ENCODE data around the gene COL23A1. TPM values are rescaled to one million over a fixed set of nuclear protein-coding genes. Genes with fewer than 3 reads are reported as not detected.
"Not testable (repeated sequence)": the region's sequence is repeated elsewhere in the genome, so short reads cannot be mapped to it uniquely, and the experiment has no call there.

The COL23A1 gene
- total RNA-seq, 2 experiments from 2014 or later, result 0.15 TPM; not detected in 1

- H3K9me3 Mint-ChIP-seq, result peaks cover 3% of the 10 kb centered on the region
- no peaks in the 10 kb centered on the region for H3K4me1 Mint-ChIP-seq (ENCODE audit: low read depth)
- H3K4me3 Mint-ChIP-seq, result no peak overlapping the region
- CTCF ChIA-PET, result no interaction called here
- POLR2A ChIA-PET, result no interaction called here
- intact Hi-C loops (cut with micrococcal nuclease), result no loop called here
- no peak overlapping the region for H3K27ac Mint-ChIP-seq
- H3K36me3 Mint-ChIP-seq, result no peaks in the 10 kb centered on the region
- no peak for DNase-seq
- H3K27me3 Mint-ChIP-seq, result peaks cover 2% of the 10 kb centered on the region
These were observed 267.3 kb downstream of the COL23A1 start for GRCh38 chr5:178322736-178323540.

GRCh38 chr5:178320281-178320855 lies 269.8 kb downstream of the COL23A1 start:
- Mint-ChIP-seq H3K4me1 (ENCODE audit: low read depth) (no peaks in the 10 kb centered on the region), H3K27me3 (peaks cover 2% of the 10 kb centered on the region), H3K4me3 (no peak overlapping the region), H3K36me3 (no peaks in the 10 kb centered on the region), H3K9me3 (peaks cover 13% of the 10 kb centered on the region), H3K27ac (no peak overlapping the region)
- ChIA-PET POLR2A (no interaction called here), CTCF (no interaction called here)
- DNase-seq, result no peak
- intact Hi-C loops (cut with micrococcal nuclease), result no loop called here

GRCh38 chr5:178319541-178320041 lies 270.6 kb downstream of the COL23A1 start:
- H3K36me3 Mint-ChIP-seq, result no peaks in the 10 kb centered on the region
- H3K27me3 Mint-ChIP-seq, result peaks cover 2% of the 10 kb centered on the region
- no peaks in the 10 kb centered on the region for H3K4me1 Mint-ChIP-seq (ENCODE audit: low read depth)
- no peak for DNase-seq
- intact Hi-C loops (cut with micrococcal nuclease), result no loop called here
- H3K27ac Mint-ChIP-seq, result no peak overlapping the region
- CTCF ChIA-PET, result no interaction called here
- H3K9me3 Mint-ChIP-seq, result peaks cover 13% of the 10 kb centered on the region
- no peak overlapping the region for H3K4me3 Mint-ChIP-seq
- POLR2A ChIA-PET, result no interaction called here

GRCh38 chr5:178318893-178319292 lies 271.3 kb downstream of the COL23A1 start:
- no peaks in the 10 kb centered on the region for H3K36me3 Mint-ChIP-seq
- H3K4me3 Mint-ChIP-seq, result no peak overlapping the region
- intact Hi-C loops (cut with micrococcal nuclease), result no loop called here
- peaks cover 2% of the 10 kb centered on the region for H3K27me3 Mint-ChIP-seq
- ChIA-PET CTCF (no interaction called here), POLR2A (no interaction called here)
- peaks cover 13% of the 10 kb centered on the region for H3K9me3 Mint-ChIP-seq
- no peak overlapping the region for H3K27ac Mint-ChIP-seq
- H3K4me1 Mint-ChIP-seq (ENCODE audit: low read depth), result no peaks in the 10 kb centered on the region
- no peak for DNase-seq

- CTCF ChIA-PET, result no interaction called here
- H3K27me3 Mint-ChIP-seq, result peaks cover 2% of the 10 kb centered on the region
- no peak overlapping the region for H3K27ac Mint-ChIP-seq
These were observed 271.8 kb downstream of the COL23A1 start for GRCh38 chr5:178318382-178318781.

GRCh38 chr5:178317727-178318126 lies 272.5 kb downstream of the COL23A1 start:
- intact Hi-C loops (cut with micrococcal nuclease); H3K36me3 Mint-ChIP-seq; POLR2A ChIA-PET; H3K4me1 Mint-ChIP-seq (ENCODE audit: low read depth); H3K27me3 Mint-ChIP-seq; CTCF ChIA-PET; DNase-seq; H3K4me3 Mint-ChIP-seq; H3K27ac Mint-ChIP-seq: not testable (repeated sequence)
- H3K9me3 Mint-ChIP-seq, result peaks cover 13% of the 10 kb centered on the region

More at GRCh38 chr5:178318382-178318781, 271.8 kb downstream of the COL23A1 start:
- Mint-ChIP-seq H3K4me3 (no peak overlapping the region), H3K36me3 (no peaks in the 10 kb centered on the region), H3K4me1 (ENCODE audit: low read depth) (no peaks in the 10 kb centered on the region), H3K9me3 (peaks cover 13% of the 10 kb centered on the region)
- intact Hi-C loops (cut with micrococcal nuclease), result no loop called here
- DNase-seq, result no peak
- POLR2A ChIA-PET, result no interaction called here

- Mint-ChIP-seq H3K36me3 (no peaks in the 10 kb centered on the region), H3K27ac (no peak overlapping the region), H3K27me3 (no peaks in the 10 kb centered on the region), H3K4me3 (no peak overlapping the region), H3K4me1 (ENCODE audit: low read depth) (no peaks in the 10 kb centered on the region), H3K9me3 (peaks cover 13% of the 10 kb centered on the region)
- ChIA-PET POLR2A (interaction anchor here (0.6 to 0.9 kb wide), 2 partner anchors 14 to 33 kb away, joined by 3 read pairs; no protein-coding TSS in a partner anchor), CTCF (no interaction called here)
- intact Hi-C loops (cut with micrococcal nuclease), result no loop called here
- DNase-seq, result no peak
These were observed 275.0 kb downstream of the COL23A1 start for GRCh38 chr5:178314961-178315820.

GRCh38 chr5:178314061-178314660 lies 276.0 kb downstream of the COL23A1 start:
- CTCF ChIA-PET, result no interaction called here
- intact Hi-C loops (cut with micrococcal nuclease), result no loop called here
- Mint-ChIP-seq H3K27ac (no peak overlapping the region), H3K27me3 (no peaks in the 10 kb centered on the region), H3K9me3 (peaks cover 13% of the 10 kb centered on the region), H3K4me1 (ENCODE audit: low read depth) (no peaks in the 10 kb centered on the region), H3K4me3 (no peak overlapping the region), H3K36me3 (no peaks in the 10 kb centered on the region)
- POLR2A ChIA-PET, result no interaction called here
- DNase-seq, result no peak

GRCh38 chr5:178313316-178313715 lies 276.9 kb downstream of the COL23A1 start:
- H3K36me3 Mint-ChIP-seq, result no peaks in the 10 kb centered on the region
- ChIA-PET CTCF (no interaction called here), POLR2A (no interaction called here)
- intact Hi-C loops (cut with micrococcal nuclease), result no loop called here
- no peaks in the 10 kb centered on the region for H3K27me3 Mint-ChIP-seq
- H3K4me1 Mint-ChIP-seq (ENCODE audit: low read depth), result no peaks in the 10 kb centered on the region
- peaks cover 13% of the 10 kb centered on the region for H3K9me3 Mint-ChIP-seq
- no peak overlapping the region for H3K27ac Mint-ChIP-seq
- DNase-seq, result no peak
- no peak overlapping the region for H3K4me3 Mint-ChIP-seq

- DNase-seq, result no peak
- ChIA-PET CTCF (no interaction called here), POLR2A (no interaction called here)
- H3K9me3 Mint-ChIP-seq, result peaks cover 10% of the 10 kb centered on the region
- no peak overlapping the region for H3K27ac Mint-ChIP-seq
- intact Hi-C loops (cut with micrococcal nuclease), result no loop called here
- H3K4me3 Mint-ChIP-seq, result no peak overlapping the region
- no peaks in the 10 kb centered on the region for H3K4me1 Mint-ChIP-seq (ENCODE audit: low read depth)
- no peaks in the 10 kb centered on the region for H3K27me3 Mint-ChIP-seq
- H3K36me3 Mint-ChIP-seq, result no peaks in the 10 kb centered on the region
These were observed 277.3 kb downstream of the COL23A1 start for GRCh38 chr5:178312880-178313282.

GRCh38 chr5:178310130-178310865 lies 279.9 kb downstream of the COL23A1 start:
- CTCF ChIA-PET, result no interaction called here
- Mint-ChIP-seq H3K9me3 (no peaks in the 10 kb centered on the region), H3K4me3 (no peak overlapping the region), H3K4me1 (ENCODE audit: low read depth) (no peaks in the 10 kb centered on the region), H3K27me3 (peaks cover 6% of the 10 kb centered on the region), H3K36me3 (no peaks in the 10 kb centered on the region), H3K27ac (no peak overlapping the region)
- POLR2A ChIA-PET, result no interaction called here
- intact Hi-C loops (cut with micrococcal nuclease), result no loop called here
- DNase-seq, result no peak
